H4 (cell line): ENCODE measurements around the gene MAGEA1. TPM values are rescaled to one million over a fixed set of nuclear protein-coding genes. Genes with fewer than 3 reads are reported as not detected.

Experiments
- total RNA-seq: library from RNA; depleted of rRNA; stranded (reverse); fragments of >200 nt; shearing (Covaris generic); gene quantifications from 2 replicates; pipeline ENCODE4 v1.2.3, GENCODE V29; 2014; rRNA removed

The MAGEA1 gene
- total RNA-seq, 1 experiment from 2014 or later: 209 TPM

Other genes with a start within 250 kb of the MAGEA1 start
- not detected in 2 replicates for gene PNMA5, start 185.2 kb upstream of the MAGEA1 start, total RNA-seq
- gene PNMA3, start 122.8 kb upstream of the MAGEA1 start, total RNA-seq: 0.08 and 0.86 TPM in 2 replicates
- 0.29 and 0.68 TPM in 2 replicates for gene PNMA6A, start 106.8 kb upstream of the MAGEA1 start, total RNA-seq
- not detected in 2 replicates for gene PNMA6F, start 142.5 kb downstream of the MAGEA1 start, total RNA-seq
- gene ZNF275, start 154.9 kb downstream of the MAGEA1 start, total RNA-seq: 6.0 and 6.3 TPM in 2 replicates
- not detected in 2 replicates for gene PNMA6E, start 222.1 kb downstream of the MAGEA1 start, total RNA-seq
- gene ZFP92, start 232.2 kb downstream of the MAGEA1 start, total RNA-seq: not detected in 2 replicates